Medulla oblongata (tissue), 1 donor: ENCODE measurements around the gene GLT8D1.
A peak's percentile ranks its signal among the peaks of the same experiment; 100 is the strongest.
"Not testable (repeated sequence)": the region's sequence is repeated elsewhere in the genome, so short reads cannot be mapped to it uniquely, and the experiment has no call there.

Experiments
- DNase-seq: peaks from one replicate; pipeline ENCODE4 v3.0.0-alpha.2; 2015; ENCODE audit errors: extremely low spot score

The GLT8D1 gene

GRCh38 chr3:52681596-52681995, 24.0 kb downstream of the GLT8D1 start:
- DNase-seq = peak; percentile 43

GRCh38 chr3:52679811-52680210, 25.8 kb downstream of the GLT8D1 start:
- no peak for DNase-seq

GRCh38 chr3:52679199-52679538, 26.4 kb downstream of the GLT8D1 start:
- DNase-seq = no peak

- no peak for DNase-seq
Measured at GRCh38 chr3:52678265-52679198, 27.1 kb downstream of the GLT8D1 start.

- not testable (repeated sequence) for DNase-seq
Measured at GRCh38 chr3:52676201-52676600, 29.4 kb downstream of the GLT8D1 start.

GRCh38 chr3:52671676-52672075, 33.9 kb downstream of the GLT8D1 start:
- no peak for DNase-seq

- no peak for DNase-seq
Measured at GRCh38 chr3:52670621-52671521, 34.7 kb downstream of the GLT8D1 start.

GRCh38 chr3:52663098-52663497, 42.5 kb downstream of the GLT8D1 start:
- no peak for DNase-seq

GRCh38 chr3:52660046-52660445, 45.5 kb downstream of the GLT8D1 start:
- DNase-seq = no peak

- DNase-seq = no peak
Measured at GRCh38 chr3:52655895-52656294, 49.7 kb downstream of the GLT8D1 start.

GRCh38 chr3:52651592-52651991, 54.0 kb downstream of the GLT8D1 start:
- no peak for DNase-seq

GRCh38 chr3:52650439-52650838, 55.2 kb downstream of the GLT8D1 start:
- DNase-seq = no peak

GRCh38 chr3:52649461-52650210, 56.0 kb downstream of the GLT8D1 start:
- DNase-seq = no peak

GRCh38 chr3:52645549-52645948, 60.0 kb downstream of the GLT8D1 start:
- DNase-seq = no peak
